D721Med (cell line): ENCODE data around the gene SLC39A7.

Experiments
- DNase-seq: peaks from one replicate; pipeline ENCODE4 v3.0.0; 2011; ENCODE audit warnings: low spot score; ENCODE audit not compliant: insufficient read length
- FAIRE-seq: peaks from 2 replicates; lab custom pipeline; 2011; peaks lifted over from hg19 to GRCh38; lab: Jason Lieb, UNC
- TF ChIP-seq, protein P1 (sequence below): IDR thresholded peaks from 2 replicates; pipeline ENCODE4 v1.5.1; 2012; ENCODE audit warnings: mild to moderate bottlenecking, control low read depth; ENCODE audit not compliant: insufficient read depth; ENCODE audit errors: missing control alignments

SLC39A7 gene

DNA sequence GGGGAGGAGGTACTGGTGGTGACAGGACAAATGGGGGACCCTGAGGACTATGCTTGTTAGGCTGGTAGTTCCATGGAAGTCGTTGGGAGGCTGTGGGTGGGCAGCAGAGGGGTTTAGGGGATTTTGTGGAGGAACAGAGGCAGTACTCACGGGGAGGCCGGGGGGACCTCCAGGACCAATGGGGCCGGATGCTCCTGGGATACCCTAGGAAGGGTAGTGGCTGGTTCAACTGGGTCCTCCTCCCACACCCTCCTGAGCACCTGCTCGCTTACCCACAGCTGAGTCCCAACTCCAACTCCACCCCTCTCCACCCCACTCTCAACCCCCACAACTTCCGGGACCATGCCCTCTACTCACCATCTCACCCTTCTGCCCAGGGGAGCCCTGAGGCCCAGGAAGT is 34.3 kb upstream of the SLC39A7 start:
- DNase-seq = no peak
- no peak for FAIRE-seq
- TF ChIP-seq, protein P1, sequence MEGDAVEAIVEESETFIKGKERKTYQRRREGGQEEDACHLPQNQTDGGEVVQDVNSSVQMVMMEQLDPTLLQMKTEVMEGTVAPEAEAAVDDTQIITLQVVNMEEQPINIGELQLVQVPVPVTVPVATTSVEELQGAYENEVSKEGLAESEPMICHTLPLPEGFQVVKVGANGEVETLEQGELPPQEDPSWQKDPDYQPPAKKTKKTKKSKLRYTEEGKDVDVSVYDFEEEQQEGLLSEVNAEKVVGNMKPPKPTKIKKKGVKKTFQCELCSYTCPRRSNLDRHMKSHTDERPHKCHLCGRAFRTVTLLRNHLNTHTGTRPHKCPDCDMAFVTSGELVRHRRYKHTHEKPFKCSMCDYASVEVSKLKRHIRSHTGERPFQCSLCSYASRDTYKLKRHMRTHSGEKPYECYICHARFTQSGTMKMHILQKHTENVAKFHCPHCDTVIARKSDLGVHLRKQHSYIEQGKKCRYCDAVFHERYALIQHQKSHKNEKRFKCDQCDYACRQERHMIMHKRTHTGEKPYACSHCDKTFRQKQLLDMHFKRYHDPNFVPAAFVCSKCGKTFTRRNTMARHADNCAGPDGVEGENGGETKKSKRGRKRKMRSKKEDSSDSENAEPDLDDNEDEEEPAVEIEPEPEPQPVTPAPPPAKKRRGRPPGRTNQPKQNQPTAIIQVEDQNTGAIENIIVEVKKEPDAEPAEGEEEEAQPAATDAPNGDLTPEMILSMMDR = no peak

DNA sequence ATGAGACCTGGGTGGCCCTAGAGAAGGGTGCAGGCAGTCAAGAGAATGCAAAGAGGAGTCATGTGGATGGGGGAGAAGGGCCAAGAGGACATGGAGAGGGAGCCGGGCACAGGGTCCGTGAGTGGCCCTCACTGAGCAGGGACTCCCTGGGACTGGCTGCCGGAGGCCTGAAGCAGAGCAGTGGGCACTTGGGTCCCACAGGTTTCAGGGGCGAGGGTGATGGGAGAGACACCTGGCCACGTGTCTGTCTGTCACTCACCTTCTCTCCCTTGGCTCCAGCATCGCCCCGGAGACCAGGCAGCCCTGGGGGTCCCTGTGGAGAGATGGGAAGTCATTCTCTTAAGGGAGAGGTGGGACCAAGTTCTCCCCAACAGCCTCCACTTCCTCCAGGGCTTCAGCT is 33.9 kb upstream of the SLC39A7 start:
- TF ChIP-seq, protein P1 = no peak
- DNase-seq (peak; percentile 16), FAIRE-seq (no peak)

DNA sequence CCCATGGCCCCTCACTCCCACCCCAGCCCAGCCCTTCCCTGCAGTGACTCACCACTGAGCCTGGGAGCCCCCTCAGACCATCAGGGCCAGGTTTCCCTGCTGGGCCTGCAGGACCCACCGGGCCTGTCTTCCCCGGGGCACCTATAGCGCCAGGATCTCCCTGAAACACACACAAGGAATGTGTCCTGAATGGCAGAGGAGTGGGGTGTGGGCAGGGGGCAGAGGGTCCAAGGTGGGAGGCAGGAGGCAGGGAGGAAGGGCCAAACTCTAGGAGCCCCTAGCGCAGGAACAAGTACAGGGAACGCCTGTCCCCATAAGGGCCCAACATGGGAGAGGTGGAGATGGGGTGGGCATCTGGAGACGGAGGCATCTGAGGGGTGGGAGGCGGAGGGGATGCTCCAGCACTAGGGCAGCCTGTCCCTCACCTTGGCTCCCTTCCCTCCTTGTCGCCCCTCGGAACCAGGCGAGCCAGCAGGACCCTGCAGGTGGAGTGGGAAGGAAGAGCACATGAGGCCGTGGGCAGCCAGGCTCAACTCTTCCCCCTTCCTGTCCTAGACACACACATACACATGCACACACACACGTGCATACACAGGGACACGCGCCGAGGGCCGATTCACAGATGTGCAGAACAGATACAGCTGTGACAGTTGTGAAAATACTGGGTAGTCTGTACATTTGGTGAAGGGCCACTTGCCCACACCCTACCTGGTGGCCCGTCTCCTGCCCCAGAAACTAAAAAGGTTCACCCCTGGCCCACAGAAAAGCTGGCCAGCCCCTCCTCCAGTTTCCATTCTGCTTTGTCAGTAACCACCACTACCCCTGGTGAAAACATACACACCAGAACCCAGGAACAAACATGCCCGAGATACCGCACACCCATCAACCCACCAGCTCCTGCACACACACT is 33.0 kb upstream of the SLC39A7 start:
- no peak for FAIRE-seq
- TF ChIP-seq, protein P1 = no peak
- no peak for DNase-seq

DNA sequence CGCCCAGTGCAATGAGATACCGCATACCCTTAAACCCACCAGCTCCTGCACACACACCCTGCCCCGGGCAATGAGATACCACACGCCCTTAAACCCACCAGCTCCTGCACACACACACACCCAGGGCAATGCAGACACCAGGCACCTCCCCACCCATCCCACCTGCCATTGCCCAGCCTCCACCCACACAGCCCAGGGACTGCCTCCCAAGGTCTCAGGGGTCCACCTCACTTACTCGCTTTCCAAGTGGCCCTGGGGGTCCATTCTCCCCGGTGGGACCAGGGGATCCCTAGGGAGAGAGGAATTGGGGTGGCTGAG is 32.4 kb upstream of the SLC39A7 start:
- DNase-seq (peak; percentile 15), FAIRE-seq (no peak)
- TF ChIP-seq, protein P1 = no peak

DNA sequence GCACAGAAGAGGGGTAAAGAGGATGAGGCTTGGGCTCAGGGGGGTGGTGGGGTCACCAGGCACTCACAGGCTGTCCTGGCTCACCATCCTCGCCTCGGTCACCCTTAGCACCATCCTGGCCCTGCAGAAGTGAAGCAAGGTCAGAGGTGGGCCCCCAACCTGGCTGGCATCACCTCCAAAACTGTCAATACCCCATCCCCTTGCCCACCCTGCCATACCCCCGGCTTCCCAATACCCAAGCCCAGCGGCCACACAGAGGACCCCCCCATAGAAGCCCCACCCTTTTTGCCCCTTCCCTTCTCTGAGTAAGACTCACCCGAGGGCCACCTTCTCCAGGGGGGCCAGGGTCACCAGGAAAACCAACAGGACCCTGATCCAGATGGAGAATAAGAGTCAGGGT is 32.0 kb upstream of the SLC39A7 start:
- DNase-seq (no peak), FAIRE-seq (no peak)

DNA sequence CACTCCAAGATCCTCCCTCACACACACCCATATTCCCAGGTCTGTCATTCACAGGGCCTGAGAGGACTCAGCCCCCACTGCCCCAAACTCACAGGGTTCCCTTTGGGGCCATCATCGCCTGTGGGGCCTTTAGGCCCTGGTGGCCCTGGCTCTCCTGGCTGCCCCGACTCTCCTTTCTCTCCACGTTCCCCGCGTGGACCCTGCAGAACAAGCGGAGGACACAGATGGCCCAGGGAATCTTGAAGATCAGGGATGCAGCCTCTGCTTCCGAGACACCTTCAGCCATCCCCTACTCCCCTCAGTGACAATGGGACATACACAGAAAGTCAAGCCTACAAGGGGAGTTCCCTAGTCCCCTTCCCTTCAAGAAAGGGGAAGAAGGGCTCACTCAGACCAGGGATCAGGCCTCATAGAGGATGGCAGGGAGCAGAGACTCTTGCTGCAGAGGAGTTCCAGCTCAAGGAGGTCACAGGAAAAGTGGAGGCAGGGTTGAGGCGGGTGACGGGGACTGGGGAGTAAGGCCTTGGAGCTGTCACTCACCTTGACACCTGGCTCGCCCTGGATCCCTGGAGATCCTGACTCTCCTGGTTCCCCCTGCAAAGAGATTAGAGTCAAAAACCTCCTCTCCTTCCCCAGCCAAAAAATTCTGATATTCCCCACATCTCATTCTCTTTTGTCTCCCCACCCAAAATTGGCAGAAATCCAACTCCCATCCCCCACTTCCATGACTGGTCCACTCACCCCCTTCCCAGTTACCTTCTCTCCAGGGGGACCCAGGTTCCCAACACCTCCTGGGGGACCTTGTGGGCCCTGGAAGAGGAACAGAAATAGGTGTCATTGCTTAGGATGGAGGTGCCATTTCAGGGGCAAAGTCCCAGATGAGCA is 31.1 kb upstream of the SLC39A7 start:
- FAIRE-seq = no peak
- peak; percentile 8 for DNase-seq
- TF ChIP-seq, protein P1 = no peak

More for the DNA sequence above, 32.0 kb upstream of the SLC39A7 start:
- TF ChIP-seq, protein P1 = no peak
